ENCODE data around the gene RAB3GAP2. TPM values are rescaled to one million over a fixed set of nuclear protein-coding genes. Genes with fewer than 3 reads are reported as not detected.

RAB3GAP2 gene
- total and polyA plus RNA-seq, 10 donors: 6.5 to 48.7 (median 37.5) TPM

DNA sequence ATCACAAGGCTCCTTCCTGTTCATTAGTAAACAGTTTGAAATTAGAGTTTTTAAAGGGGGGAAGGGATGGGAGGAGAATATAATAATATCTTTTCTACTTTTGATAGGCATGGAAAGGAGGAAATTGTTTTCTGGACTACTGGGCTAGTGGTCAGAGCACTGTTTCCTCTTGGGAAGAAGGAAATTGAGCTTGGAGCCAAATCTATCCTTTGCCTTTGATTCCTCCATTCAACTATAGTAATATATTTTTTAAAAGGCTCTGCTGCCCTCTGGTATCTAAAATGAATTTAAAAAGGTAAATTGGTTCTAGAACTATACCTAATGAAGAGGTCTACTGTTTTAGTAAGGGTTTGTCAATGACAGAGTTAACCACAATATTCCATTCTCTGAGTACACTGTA lies 172.4 kb downstream of the RAB3GAP2 start:
- TF ChIP-seq POLR2A (IDR thresholded peaks at IDR 0.05): no peak
- TF ChIP-seq, protein P1, sequence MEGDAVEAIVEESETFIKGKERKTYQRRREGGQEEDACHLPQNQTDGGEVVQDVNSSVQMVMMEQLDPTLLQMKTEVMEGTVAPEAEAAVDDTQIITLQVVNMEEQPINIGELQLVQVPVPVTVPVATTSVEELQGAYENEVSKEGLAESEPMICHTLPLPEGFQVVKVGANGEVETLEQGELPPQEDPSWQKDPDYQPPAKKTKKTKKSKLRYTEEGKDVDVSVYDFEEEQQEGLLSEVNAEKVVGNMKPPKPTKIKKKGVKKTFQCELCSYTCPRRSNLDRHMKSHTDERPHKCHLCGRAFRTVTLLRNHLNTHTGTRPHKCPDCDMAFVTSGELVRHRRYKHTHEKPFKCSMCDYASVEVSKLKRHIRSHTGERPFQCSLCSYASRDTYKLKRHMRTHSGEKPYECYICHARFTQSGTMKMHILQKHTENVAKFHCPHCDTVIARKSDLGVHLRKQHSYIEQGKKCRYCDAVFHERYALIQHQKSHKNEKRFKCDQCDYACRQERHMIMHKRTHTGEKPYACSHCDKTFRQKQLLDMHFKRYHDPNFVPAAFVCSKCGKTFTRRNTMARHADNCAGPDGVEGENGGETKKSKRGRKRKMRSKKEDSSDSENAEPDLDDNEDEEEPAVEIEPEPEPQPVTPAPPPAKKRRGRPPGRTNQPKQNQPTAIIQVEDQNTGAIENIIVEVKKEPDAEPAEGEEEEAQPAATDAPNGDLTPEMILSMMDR (IDR thresholded peaks at IDR 0.05 in 8 of 11, conservative IDR thresholded peaks at IDR 0.05 in 3 of 11): no peak
- no peak for TF ChIP-seq POLR2AphosphoS5 (IDR thresholded peaks at IDR 0.05)
- Histone ChIP-seq H3K9me3 (no peaks in the 10 kb centered on the region), H3K27ac (no peak overlapping the region), H3K36me3 (peaks cover under 1 to 89% (median 57%) of the 10 kb centered on the region in 6 donors), H3K4me1 (peaks cover 8 to 40% (median 17%) of the 10 kb centered on the region in 6 donors), H3K27me3 (replicated peaks in 1 of 7) (no peaks in the 10 kb centered on the region), H3K4me3 (no peak overlapping the region)
- intact Hi-C loops (cut with DNase I; ENCODE audit: low total_unique reads): loop anchor here (10.0 kb wide), 1 partner anchor 55 kb away; the partner anchor contains the start of gene EPRS1
- no peak for DNase-seq

Small RNA genes within 50 kb of the gene (microRNA-seq; reads per million reads assigned to microRNA genes)
- gene MIR194-1: 0.85 to 2.8 (median 2.2) reads per million in 3 donors
- 0 to 3.9 (median 0.36) reads per million in 3 donors for gene MIR215
- 247 to 321 (median 266) reads per million in 3 donors for gene MIR664A

Small RNA genes within 50 kb of the gene (small RNA-seq; reads per million reads assigned to genes)
- gene MIR194-1: 0 reads per million in 4 donors
- 0.14 to 0.83 (median 0.46) reads per million in 4 donors for gene MIR215
- 0 reads per million in 4 donors for gene MIR664A
- gene SNORA36B: 0 to 0.34 (median 0.22) reads per million in 4 donors

Other genes starting within 250 kb of the RAB3GAP2 start
- 10 to 100 TPM; 50.8 to 72.2 (median 59.6) TPM for gene EPRS1, start 225.9 kb downstream of the RAB3GAP2 start, total RNA-seq
- gene EPRS1, start 225.9 kb downstream of the RAB3GAP2 start, polyA plus RNA-seq: 10 to 100 TPM; 34.6 to 42.8 (median 36.9) TPM
- 10 to 100 TPM; 15.9 to 25.8 (median 19.9) TPM for gene BPNT1, start 182.7 kb downstream of the RAB3GAP2 start, total RNA-seq
- 10 to 100 TPM; 15.3 to 25.5 (median 16.3) TPM for gene BPNT1, start 182.7 kb downstream of the RAB3GAP2 start, polyA plus RNA-seq
- gene IARS2, start 178.3 kb downstream of the RAB3GAP2 start, total RNA-seq: 10 to 100 TPM; 38.7 to 52.8 (median 41.6) TPM
- 10 to 100 TPM; 16.0 to 25.2 (median 20.1) TPM for gene IARS2, start 178.3 kb downstream of the RAB3GAP2 start, polyA plus RNA-seq

Measured in spleen (tissue), 11 donors.